ENCODE data around the gene SLC35A4.
A peak's percentile ranks its signal among the peaks of the same experiment; 100 is the strongest.
"Not testable (repeated sequence)": the region's sequence is repeated elsewhere in the genome, so short reads cannot be mapped to it uniquely, and the experiment has no call there.

SLC35A4 gene

GRCh38 chr5:140573683-140574082, 9.1 kb downstream of the SLC35A4 start:
- TF ChIP-seq ZFX (IDR thresholded peaks at IDR 0.05; ENCODE audit: borderline replicate concordance) (no peak), CTCF (IDR thresholded peaks at IDR 0.05) (no peak)
- H3K27ac ChIP-seq = no peak overlapping the region

GRCh38 chr5:140574165-140574564, 9.5 kb downstream of the SLC35A4 start:
- TF ChIP-seq ZFX (IDR thresholded peaks at IDR 0.05; ENCODE audit: borderline replicate concordance) (no peak), CTCF (IDR thresholded peaks at IDR 0.05) (no peak)
- H3K27ac ChIP-seq = no peak overlapping the region

- no peak overlapping the region for H3K27ac ChIP-seq
- TF ChIP-seq CTCF (IDR thresholded peaks at IDR 0.05) = peak; percentile 26
- no peak for TF ChIP-seq ZFX (IDR thresholded peaks at IDR 0.05; ENCODE audit: borderline replicate concordance)
These were observed 10.7 kb downstream of the SLC35A4 start for GRCh38 chr5:140575309-140575708.

GRCh38 chr5:140576776-140577201, 12.2 kb downstream of the SLC35A4 start:
- no peak overlapping the region for H3K27ac ChIP-seq
- TF ChIP-seq CTCF (IDR thresholded peaks at IDR 0.05) = no peak
- no peak for TF ChIP-seq ZFX (IDR thresholded peaks at IDR 0.05; ENCODE audit: borderline replicate concordance)

- H3K27ac ChIP-seq = not testable (repeated sequence)
These were observed 14.6 kb downstream of the SLC35A4 start for GRCh38 chr5:140579188-140579747.

- TF ChIP-seq CTCF (IDR thresholded peaks at IDR 0.05) (no peak), ZFX (IDR thresholded peaks at IDR 0.05; ENCODE audit: borderline replicate concordance) (no peak)
- no peak overlapping the region for H3K27ac ChIP-seq
These were observed 22.9 kb downstream of the SLC35A4 start for GRCh38 chr5:140587495-140587894.

- no peak for TF ChIP-seq CTCF (IDR thresholded peaks at IDR 0.05)
- no peak for TF ChIP-seq ZFX (IDR thresholded peaks at IDR 0.05; ENCODE audit: borderline replicate concordance)
- H3K27ac ChIP-seq = no peak overlapping the region
These were observed 23.9 kb downstream of the SLC35A4 start for GRCh38 chr5:140588311-140589070.
